Measurements from ENCODE around the gene C1QTNF12. TPM values are rescaled to one million over a fixed set of nuclear protein-coding genes. Genes with fewer than 3 reads are reported as not detected.
"Not testable (repeated sequence)": the region's sequence is repeated elsewhere in the genome, so short reads cannot be mapped to it uniquely, and the experiment has no call there.

The C1QTNF12 gene
- total RNA-seq, 6 experiments from 2014 or later = 0.40 to 4.0 (median 1.1) TPM; not detected in 1

DNA sequence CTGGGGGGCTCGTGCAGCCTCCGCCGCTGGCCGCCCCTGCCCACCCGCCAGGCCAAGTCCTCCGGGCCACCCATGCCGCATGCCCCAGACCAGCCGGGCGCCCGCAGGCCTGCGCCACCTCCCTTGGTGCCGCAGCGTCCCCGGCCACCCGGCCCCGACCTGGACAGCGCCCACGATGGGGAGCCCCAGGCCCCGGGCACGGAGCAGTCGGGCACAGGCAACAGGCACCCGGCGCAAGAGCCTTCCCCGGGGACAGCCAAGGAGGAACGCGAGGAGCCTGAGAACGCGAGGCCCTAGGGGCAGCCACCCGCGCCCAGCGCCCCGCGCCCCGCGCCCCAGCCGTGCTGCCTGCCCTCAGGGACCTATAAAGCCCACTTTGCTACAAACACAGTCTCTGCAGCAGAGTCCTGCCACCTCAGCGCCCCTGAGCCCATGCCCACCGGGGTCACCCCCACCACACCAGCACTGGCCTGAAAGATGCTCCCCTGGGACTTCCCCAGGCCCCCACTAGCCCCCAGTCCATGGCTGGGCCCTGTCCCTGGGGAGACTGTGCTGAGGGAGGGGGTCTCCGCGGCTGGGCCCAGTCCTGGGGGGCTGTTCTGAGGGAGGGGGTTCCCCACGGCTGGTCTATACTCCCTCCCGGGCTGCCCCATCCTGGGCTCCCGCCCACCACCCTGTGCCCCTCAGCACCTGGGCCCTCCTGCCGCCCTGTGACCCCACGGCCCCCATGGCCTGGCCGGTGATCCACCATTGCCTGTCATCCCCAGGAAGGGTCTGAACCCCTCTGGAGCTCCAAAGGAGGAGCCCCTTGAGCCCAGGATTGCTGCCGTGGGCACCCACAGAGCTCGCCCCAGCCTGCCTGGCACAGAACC is 48.7 kb downstream of the C1QTNF12 start:
- Histone ChIP-seq H3K9me3 (no peaks in the 10 kb centered on the region), H3K4me3 (no peak overlapping the region), H3K27ac (no peak overlapping the region), H3K27me3 (no peaks in the 10 kb centered on the region), H3K36me3 (no peaks in the 10 kb centered on the region), H3K4me1 (peaks cover 0 to 3% (median 0%) of the 10 kb centered on the region in 4 donors)
- no CpG with 5 or more reads among the region's 48 CpGs for WGBS (ENCODE audit: insufficient coverage, low coverage, low lambda C conversion rate, missing lambda C conversion rate)
- DNase-seq (peak in 2 of 3 donors; percentile 16 to 51), ATAC-seq (peak in 1 of 4 donors; percentile 4)
- intact Hi-C loops (cut with DNase I) = no loop called here
- TF ChIP-seq POLR2A (IDR thresholded peaks at IDR 0.05) = no peak
- TF ChIP-seq, protein P1, sequence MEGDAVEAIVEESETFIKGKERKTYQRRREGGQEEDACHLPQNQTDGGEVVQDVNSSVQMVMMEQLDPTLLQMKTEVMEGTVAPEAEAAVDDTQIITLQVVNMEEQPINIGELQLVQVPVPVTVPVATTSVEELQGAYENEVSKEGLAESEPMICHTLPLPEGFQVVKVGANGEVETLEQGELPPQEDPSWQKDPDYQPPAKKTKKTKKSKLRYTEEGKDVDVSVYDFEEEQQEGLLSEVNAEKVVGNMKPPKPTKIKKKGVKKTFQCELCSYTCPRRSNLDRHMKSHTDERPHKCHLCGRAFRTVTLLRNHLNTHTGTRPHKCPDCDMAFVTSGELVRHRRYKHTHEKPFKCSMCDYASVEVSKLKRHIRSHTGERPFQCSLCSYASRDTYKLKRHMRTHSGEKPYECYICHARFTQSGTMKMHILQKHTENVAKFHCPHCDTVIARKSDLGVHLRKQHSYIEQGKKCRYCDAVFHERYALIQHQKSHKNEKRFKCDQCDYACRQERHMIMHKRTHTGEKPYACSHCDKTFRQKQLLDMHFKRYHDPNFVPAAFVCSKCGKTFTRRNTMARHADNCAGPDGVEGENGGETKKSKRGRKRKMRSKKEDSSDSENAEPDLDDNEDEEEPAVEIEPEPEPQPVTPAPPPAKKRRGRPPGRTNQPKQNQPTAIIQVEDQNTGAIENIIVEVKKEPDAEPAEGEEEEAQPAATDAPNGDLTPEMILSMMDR (IDR thresholded peaks at IDR 0.05) = no peak

DNA sequence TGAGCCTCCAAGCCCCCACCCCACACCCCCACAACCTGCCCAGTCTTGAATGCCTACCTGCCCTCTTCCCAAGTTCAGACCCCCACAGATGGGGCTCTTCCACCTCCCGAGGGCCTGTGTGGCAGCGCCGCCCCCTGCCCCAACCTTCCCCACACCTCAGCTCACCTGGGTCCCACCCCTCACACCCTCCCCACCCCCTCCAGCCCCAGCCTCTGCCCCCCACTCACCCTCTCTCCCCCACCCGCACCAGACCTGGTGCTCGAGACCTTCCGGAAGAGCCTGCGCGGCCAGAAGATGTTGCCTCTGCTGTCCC is 49.4 kb downstream of the C1QTNF12 start:
- peaks cover 0 to 3% (median 0%) of the 10 kb centered on the region in 4 donors for H3K4me1 ChIP-seq
- no peak overlapping the region for H3K4me3 ChIP-seq
- no peaks in the 10 kb centered on the region for H3K27me3 ChIP-seq
- 90% methylated on average over 2 of the region's 8 CpGs for WGBS (ENCODE audit: insufficient coverage, low coverage, low lambda C conversion rate, missing lambda C conversion rate)
- no peaks in the 10 kb centered on the region for H3K36me3 ChIP-seq
- intact Hi-C loops (cut with DNase I) = no loop called here
- H3K27ac ChIP-seq = no peak overlapping the region
- H3K9me3 ChIP-seq = no peaks in the 10 kb centered on the region
- DNase-seq (no peak), ATAC-seq (no peak)
- TF ChIP-seq POLR2A (IDR thresholded peaks at IDR 0.05) = no peak
- TF ChIP-seq, protein P1 (IDR thresholded peaks at IDR 0.05) = no peak

DNA sequence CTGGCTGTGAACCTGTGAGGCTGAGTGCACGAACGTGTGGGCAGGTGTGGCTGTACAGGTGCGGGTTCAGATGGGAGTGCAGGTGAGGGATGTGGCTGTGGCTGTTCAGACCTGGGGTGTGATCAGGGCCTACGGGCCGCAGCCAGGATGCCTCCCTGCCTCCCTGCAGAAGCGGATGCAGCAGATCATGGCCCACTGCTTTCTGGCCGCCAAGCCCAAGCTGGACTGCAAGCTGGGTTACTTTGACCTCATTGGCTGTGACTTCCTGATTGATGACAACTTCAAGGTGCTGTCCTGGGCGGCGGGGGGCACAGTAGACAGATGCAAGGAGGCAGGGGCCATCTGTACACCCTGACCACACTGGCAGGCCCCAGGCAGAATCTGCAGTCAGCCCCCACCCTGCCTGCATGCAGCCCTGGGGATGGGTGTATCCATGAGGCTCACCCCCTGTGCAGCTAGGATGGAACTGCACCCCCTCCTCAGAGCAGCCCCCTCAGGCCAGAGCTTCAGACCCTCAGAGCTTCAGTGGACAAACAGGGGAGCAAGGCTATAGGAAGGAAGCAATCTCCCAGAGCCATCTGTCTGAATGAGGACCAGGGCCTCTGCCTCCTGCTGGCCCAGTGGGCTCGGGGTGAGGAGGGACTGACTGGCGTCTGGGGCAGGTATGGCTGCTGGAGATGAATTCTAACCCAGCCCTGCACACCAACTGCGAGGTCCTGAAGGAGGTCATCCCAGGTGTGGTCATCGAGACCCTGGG is 49.9 kb downstream of the C1QTNF12 start:
- H3K4me3 ChIP-seq = no peak overlapping the region
- H3K4me1 ChIP-seq = peaks cover 0 to 3% (median 0%) of the 10 kb centered on the region in 4 donors
- no peaks in the 10 kb centered on the region for H3K27me3 ChIP-seq
- H3K27ac ChIP-seq = no peak overlapping the region
- H3K36me3 ChIP-seq = no peaks in the 10 kb centered on the region
- no peaks in the 10 kb centered on the region for H3K9me3 ChIP-seq
- DNase-seq (peak in 2 of 3 donors; percentile 9 to 37), ATAC-seq (no peak)
- intact Hi-C loops (cut with DNase I) = no loop called here
- TF ChIP-seq, protein P1 (IDR thresholded peaks at IDR 0.05) = no peak
- no peak for TF ChIP-seq POLR2A (IDR thresholded peaks at IDR 0.05)
- WGBS (ENCODE audit: insufficient coverage, low coverage, low lambda C conversion rate, missing lambda C conversion rate) = no CpG with 5 or more reads among the region's 13 CpGs

DNA sequence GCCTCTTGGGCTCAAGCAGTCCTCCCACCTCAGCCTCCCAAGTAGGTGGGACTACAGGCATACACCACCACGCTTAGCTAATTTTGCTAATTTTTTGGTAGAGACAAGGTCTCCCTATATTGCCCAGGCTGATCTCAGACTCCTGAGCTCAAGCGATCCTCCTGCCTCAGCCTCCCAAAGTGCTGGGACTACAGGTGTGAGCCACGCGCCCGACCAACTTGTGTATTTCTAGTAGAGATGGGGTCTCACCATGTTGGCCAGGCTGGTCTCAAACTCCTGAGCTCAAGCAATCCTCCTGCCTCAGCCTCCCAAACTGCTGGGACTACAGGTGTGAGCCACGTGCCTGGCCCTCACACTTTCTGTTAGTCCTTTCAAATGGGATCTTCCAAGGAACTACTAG is 50.8 kb downstream of the C1QTNF12 start:
- H3K36me3 ChIP-seq; H3K4me3 ChIP-seq; ATAC-seq; intact Hi-C loops (cut with DNase I); H3K27me3 ChIP-seq; H3K4me1 ChIP-seq; H3K9me3 ChIP-seq; DNase-seq; H3K27ac ChIP-seq: not testable (repeated sequence)
- WGBS (ENCODE audit: insufficient coverage, low coverage, low lambda C conversion rate, missing lambda C conversion rate) = 76% methylated on average over 6 of the region's 6 CpGs

DNA sequence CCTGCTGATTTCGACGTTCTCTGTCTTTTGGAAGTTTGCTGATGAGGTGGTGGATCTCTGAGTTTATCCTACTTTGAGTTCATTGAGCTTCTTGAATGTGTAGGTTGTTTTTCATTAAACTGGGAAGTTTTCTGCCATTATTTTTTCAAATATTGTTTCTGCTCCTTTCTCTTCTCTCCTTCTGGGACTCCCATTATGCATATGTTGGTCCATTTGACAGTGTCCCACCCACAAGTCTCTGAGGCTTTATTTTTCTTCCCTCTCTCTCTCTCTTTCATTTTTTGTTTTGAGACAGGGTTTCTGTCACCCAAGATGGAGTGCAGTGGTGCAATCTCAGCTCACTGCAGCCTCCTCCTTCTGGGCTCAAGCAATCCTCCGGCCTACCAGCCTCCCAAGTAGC is 51.8 kb downstream of the C1QTNF12 start:
- DNase-seq (no peak), ATAC-seq (no peak)
- WGBS (ENCODE audit: insufficient coverage, low coverage, low lambda C conversion rate, missing lambda C conversion rate) = 90% methylated on average over 3 of the region's 3 CpGs
- intact Hi-C loops (cut with DNase I) = no loop called here
- Histone ChIP-seq H3K36me3 (no peaks in the 10 kb centered on the region), H3K4me3 (no peak overlapping the region), H3K4me1 (no peaks in the 10 kb centered on the region), H3K27ac (no peak overlapping the region), H3K27me3 (no peaks in the 10 kb centered on the region), H3K9me3 (no peaks in the 10 kb centered on the region)
- TF ChIP-seq, protein P1 (IDR thresholded peaks at IDR 0.05) = no peak
- no peak for TF ChIP-seq POLR2A (IDR thresholded peaks at IDR 0.05)
